ENCODE results near the gene TTLL9. TPM values are rescaled to one million over a fixed set of nuclear protein-coding genes. Genes with fewer than 3 reads are reported as not detected.

TTLL9 gene
- total and polyA plus RNA-seq, 8 donors, result 0.20 to 6.2 (median 2.3) TPM

- Histone ChIP-seq H3K9me3 (no peaks in the 10 kb centered on the region), H3K4me1 (peaks cover 28 to 45% of the 10 kb centered on the region in 2 donors), H3K36me3 (no peaks in the 10 kb centered on the region), H3K4me3 (no peak overlapping the region), H3K27ac (no peak overlapping the region), H3K27me3 (peaks cover 0 to 9% of the 10 kb centered on the region in 2 donors)
- DNase-seq (no peak), ATAC-seq (no peak)
- intact Hi-C loops (cut with DNase I), result no loop called here
- TF ChIP-seq CTCF (IDR thresholded peaks at IDR 0.05), result no peak
Observed at GRCh38 chr20:31837896-31838397, 32.5 kb upstream of the TTLL9 start.

- H3K9me3 ChIP-seq, result no peaks in the 10 kb centered on the region
- no peak for ATAC-seq
- no peak for TF ChIP-seq CTCF (IDR thresholded peaks at IDR 0.05)
- H3K4me1 ChIP-seq, result peaks cover 24 to 45% of the 10 kb centered on the region in 2 donors
- no peak for DNase-seq
- intact Hi-C loops (cut with DNase I), result no loop called here
- no peaks in the 10 kb centered on the region for H3K36me3 ChIP-seq
- no peak overlapping the region for H3K4me3 ChIP-seq
- peaks cover 0 to 9% of the 10 kb centered on the region in 2 donors for H3K27me3 ChIP-seq
- H3K27ac ChIP-seq, result no peak overlapping the region
Observed at GRCh38 chr20:31838646-31839292, 31.7 kb upstream of the TTLL9 start.

GRCh38 chr20:31839782-31840487, 30.5 kb upstream of the TTLL9 start:
- TF ChIP-seq CTCF (IDR thresholded peaks at IDR 0.05), result no peak
- H3K27me3 ChIP-seq, result peaks cover 0 to 9% of the 10 kb centered on the region in 2 donors
- H3K4me1 ChIP-seq, result peaks cover 24 to 45% of the 10 kb centered on the region in 2 donors
- H3K4me3 ChIP-seq, result no peak overlapping the region
- H3K9me3 ChIP-seq, result no peaks in the 10 kb centered on the region
- no peak overlapping the region for H3K27ac ChIP-seq
- intact Hi-C loops (cut with DNase I), result no loop called here
- DNase-seq (no peak), ATAC-seq (no peak)
- H3K36me3 ChIP-seq, result no peaks in the 10 kb centered on the region

GRCh38 chr20:31840906-31841816, 29.3 kb upstream of the TTLL9 start:
- ATAC-seq (no peak), DNase-seq (no peak)
- TF ChIP-seq CTCF (IDR thresholded peaks at IDR 0.05), result no peak
- peak overlapping the region in 1 of 2 donors; percentile 33 for H3K27ac ChIP-seq
- peaks cover 0 to 9% of the 10 kb centered on the region in 2 donors for H3K27me3 ChIP-seq
- peaks cover 17 to 35% of the 10 kb centered on the region in 2 donors for H3K4me1 ChIP-seq
- no peak overlapping the region for H3K4me3 ChIP-seq
- intact Hi-C loops (cut with DNase I), result no loop called here
- H3K9me3 ChIP-seq, result no peaks in the 10 kb centered on the region
- no peaks in the 10 kb centered on the region for H3K36me3 ChIP-seq
